Esophagus squamous epithelium (tissue), 5 donors: ENCODE data around the gene CABLES1. TPM values are rescaled to one million over a fixed set of nuclear protein-coding genes. Genes with fewer than 3 reads are reported as not detected.

Experiments
- DNase-seq: peaks from one replicate; lab custom pipeline; 2025; lab: John Stamatoyannopoulos, UW
- H3K27ac ChIP-seq, 4 donors: fragments of 200-600 bp; sonication (generic); one replicate each; pipeline ENCODE4 v1.5.1; 2016 to 2019; ENCODE audit warnings: mild to moderate bottlenecking in 1 of 4
- H3K27me3 ChIP-seq, 4 donors: fragments of 200-600 bp; sonication (generic); 1 replicate in 3 of 4; 2 replicates in 1 of 4; pipeline versions ENCODE4 v1.5.1 to v1.6.0; 2017 to 2021; ENCODE audit warnings: antibody characterized with exemption in 1 of 4
- H3K36me3 ChIP-seq, 3 donors: fragments of 200-600 bp; sonication (generic); one replicate each; pipeline ENCODE4 v1.5.1; 2016 to 2019
- H3K4me1 ChIP-seq, 3 donors: fragments of 200-600 bp; sonication (generic); one replicate each; pipeline ENCODE4 v1.5.1; 2017 to 2019
- H3K4me3 ChIP-seq, 4 donors: fragments of 200-600 bp; sonication (generic); 1 replicate in 3 of 4; 2 replicates in 1 of 4; pipeline ENCODE4 v1.5.1; 2016 to 2019; ENCODE audit warnings: mild to moderate bottlenecking in 2 of 4, moderate library complexity in 1 of 4
- H3K9me3 ChIP-seq, 3 donors: fragments of 200-600 bp; sonication (generic); one replicate each; pipeline ENCODE4 v1.5.1; 2016 to 2019
- CTCF ChIP-seq, 6 experiments: fragments of 450-650 bp in 4 of 6; fragments of 200-600 bp in 2 of 6; sonication (generic) in 2 of 6; IDR thresholded peaks; one replicate each; pipeline ENCODE4 v1.5.1; 2016 to 2019; ENCODE audit warnings: antibody characterized with exemption in 6 of 6, mild to moderate bottlenecking in 4 of 6, moderate library complexity in 4 of 6
- POLR2A ChIP-seq, 4 donors: fragments of 450-650 bp; IDR thresholded peaks; one replicate each; pipeline ENCODE4 v1.6.1; 2017; ENCODE audit warnings: antibody characterized with exemption in 4 of 4, mild to moderate bottlenecking in 4 of 4, moderate library complexity in 3 of 4
- WGBS, 2 donors: methylation state at CpG; one replicate each; pipeline ENCODE4 v1.1.5; 2018; 5-methylcytosine and 5-hydroxymethylcytosine counted together
- intact Hi-C: fragments of 100-400 bp; cut with DNase I; formaldehyde crosslinking; loops from one replicate; pipeline ENCODE4 v1.15.0; 2022
- total RNA-seq, 4 donors: library from RNA; depleted of rRNA; stranded (reverse); fragments of >200 nt; gene quantifications; one replicate each; pipeline ENCODE4 v1.1.0, GENCODE V29; 2016
- donor health status: DM: yes; HTN: yes; CAD: no.

Gene CABLES1
- total RNA-seq, 4 donors from 2014 or later = 4.4 to 9.9 (median 8.5) TPM

GRCh38 chr18:23217781-23218180 lies 82.5 kb downstream of the CABLES1 start:
- no peak overlapping the region for H3K27ac ChIP-seq
- H3K4me1 ChIP-seq = peaks cover 0 to 22% (median 8%) of the 10 kb centered on the region in 3 donors
- intact Hi-C loops = no loop called here
- peaks cover 0 to 17% (median 0%) of the 10 kb centered on the region in 3 donors for H3K36me3 ChIP-seq
- whole genome bisulfite sequencing, 2 donors = 90 to 92% methylated on average over 11 of the region's 11 CpGs
- no peaks in the 10 kb centered on the region for H3K9me3 ChIP-seq
- DNase-seq = no peak
- TF ChIP-seq CTCF (IDR thresholded peaks at IDR 0.05) (no peak), POLR2A (IDR thresholded peaks at IDR 0.05) (no peak)
- H3K27me3 ChIP-seq = no peaks in the 10 kb centered on the region
- H3K4me3 ChIP-seq = no peak overlapping the region

- Histone ChIP-seq H3K4me1 (peaks cover 0 to 27% (median 18%) of the 10 kb centered on the region in 3 donors), H3K27me3 (no peaks in the 10 kb centered on the region), H3K4me3 (no peak overlapping the region), H3K9me3 (no peaks in the 10 kb centered on the region), H3K27ac (no peak overlapping the region), H3K36me3 (no peaks in the 10 kb centered on the region)
- 5 to 20% methylated on average over 5 to 8 of the region's 8 CpGs for WGBS, 2 donors
- intact Hi-C loops = no loop called here
- TF ChIP-seq CTCF (IDR thresholded peaks at IDR 0.05) (no peak), POLR2A (IDR thresholded peaks at IDR 0.05) (no peak)
- no peak for DNase-seq
These were observed 85.1 kb downstream of the CABLES1 start for GRCh38 chr18:23220355-23220754.

DNA sequence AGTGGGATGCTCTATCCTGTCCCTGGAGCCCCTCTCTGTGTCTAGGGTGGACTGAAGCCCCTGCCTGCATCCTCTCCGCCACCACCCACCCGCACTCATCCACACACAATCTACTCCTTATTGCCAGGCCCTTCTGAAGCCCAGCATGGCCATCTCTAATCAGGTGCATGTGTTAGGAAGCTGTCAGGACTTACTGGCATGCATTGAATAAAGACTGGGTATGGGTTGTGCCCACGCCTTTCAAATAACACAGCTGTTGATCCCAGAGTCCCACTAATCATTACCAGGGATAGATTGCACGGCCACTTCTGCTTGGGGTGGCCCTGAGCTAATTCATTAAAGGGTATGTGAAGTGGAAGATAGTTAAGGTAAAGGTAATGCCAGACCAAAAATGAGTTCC lies 88.4 kb downstream of the CABLES1 start:
- no peaks in the 10 kb centered on the region for H3K9me3 ChIP-seq
- intact Hi-C loops = no loop called here
- peaks cover 11 to 60% (median 44%) of the 10 kb centered on the region in 3 donors for H3K4me1 ChIP-seq
- DNase-seq = no peak
- no peak overlapping the region for H3K4me3 ChIP-seq
- WGBS, 2 donors = 85 to 87% methylated on average over 4 of the region's 4 CpGs
- no peak for TF ChIP-seq CTCF (IDR thresholded peaks at IDR 0.05)
- TF ChIP-seq POLR2A (IDR thresholded peaks at IDR 0.05) = no peak
- no peaks in the 10 kb centered on the region for H3K36me3 ChIP-seq
- no peaks in the 10 kb centered on the region for H3K27me3 ChIP-seq
- H3K27ac ChIP-seq = no peak overlapping the region

DNA sequence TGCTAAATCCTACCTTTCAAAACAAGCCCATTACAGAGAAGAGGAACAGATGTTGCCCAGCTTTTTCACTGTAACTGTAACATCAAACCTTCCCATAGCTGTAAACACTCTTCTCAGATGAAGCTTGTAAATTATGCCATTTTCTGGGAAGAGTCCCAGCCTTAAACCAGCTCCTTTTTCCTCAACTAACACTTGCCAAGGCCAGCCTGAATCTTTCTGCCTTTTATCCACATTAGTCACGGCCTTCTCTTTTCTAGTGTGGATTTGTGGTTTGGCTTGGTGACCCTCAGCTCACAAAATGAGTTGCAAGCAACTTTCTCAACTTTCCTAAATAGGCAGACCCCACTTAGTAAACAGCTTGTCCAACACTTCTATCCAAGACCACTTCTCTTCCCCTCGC lies 90.2 kb downstream of the CABLES1 start:
- 48 to 60% methylated on average over 2 of the region's 2 CpGs for WGBS, 2 donors
- H3K27ac ChIP-seq = peak overlapping the region; percentile 28 to 85 (median 70)
- H3K27me3 ChIP-seq = no peaks in the 10 kb centered on the region
- no peaks in the 10 kb centered on the region for H3K9me3 ChIP-seq
- no peak for DNase-seq
- no peak for TF ChIP-seq CTCF (IDR thresholded peaks at IDR 0.05)
- TF ChIP-seq POLR2A (IDR thresholded peaks at IDR 0.05) = no peak
- no peak overlapping the region for H3K4me3 ChIP-seq
- peaks cover 11 to 70% (median 51%) of the 10 kb centered on the region in 3 donors for H3K4me1 ChIP-seq
- no peaks in the 10 kb centered on the region for H3K36me3 ChIP-seq
- intact Hi-C loops = no loop called here

GRCh38 chr18:23226391-23226790 lies 91.1 kb downstream of the CABLES1 start:
- Histone ChIP-seq H3K36me3 (no peaks in the 10 kb centered on the region), H3K27ac (peak overlapping the region in 3 of 4 donors; percentile 63 to 82 (median 77)), H3K9me3 (no peaks in the 10 kb centered on the region), H3K4me1 (peaks cover 19 to 74% (median 56%) of the 10 kb centered on the region in 3 donors), H3K27me3 (no peaks in the 10 kb centered on the region), H3K4me3 (no peak overlapping the region)
- no peak for DNase-seq
- intact Hi-C loops = no loop called here
- TF ChIP-seq CTCF (IDR thresholded peaks at IDR 0.05) = no peak
- TF ChIP-seq POLR2A (IDR thresholded peaks at IDR 0.05) = no peak
- 52 to 70% methylated on average over 3 of the region's 3 CpGs for WGBS, 2 donors
